ENCODE data around the gene SLC13A4. TPM values are rescaled to one million over a fixed set of nuclear protein-coding genes. Genes with fewer than 3 reads are reported as not detected.

SLC13A4 gene
- total RNA-seq, 1 donor from 2014 or later: not detected

DNA sequence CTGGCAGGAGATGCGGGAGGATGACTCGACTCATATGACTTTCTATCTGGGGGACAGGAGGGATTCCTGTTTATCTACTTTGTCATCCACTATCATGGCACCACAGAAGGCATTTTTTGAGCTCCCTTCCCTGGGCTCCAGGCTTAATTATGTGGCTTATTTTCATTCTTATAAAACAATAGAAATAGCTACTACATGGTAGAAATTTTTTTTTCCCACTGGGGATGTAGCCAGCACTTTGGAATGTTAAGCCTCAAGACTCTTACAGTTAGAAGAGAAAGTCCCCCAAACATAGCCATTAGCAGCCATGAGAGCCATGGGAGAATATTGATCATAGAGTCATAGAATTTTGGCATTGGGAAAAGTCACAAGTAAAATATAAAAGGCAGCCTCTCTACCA is 35.3 kb upstream of the SLC13A4 start:
- H3K27me3 Mint-ChIP-seq (ENCODE audit: low read depth): peaks cover 20% of the 10 kb centered on the region
- no peak overlapping the region for H3K27ac Mint-ChIP-seq
- H3K4me1 Mint-ChIP-seq (ENCODE audit: low read depth): no peaks in the 10 kb centered on the region
- H3K9me3 Mint-ChIP-seq: no peaks in the 10 kb centered on the region
- intact Hi-C loops (cut with micrococcal nuclease): no loop called here
- DNase-seq (ENCODE audit: low spot score): no peak
- no peak overlapping the region for H3K4me3 Mint-ChIP-seq (ENCODE audit: low read depth)
- H3K36me3 Mint-ChIP-seq (ENCODE audit: low read depth): no peaks in the 10 kb centered on the region

DNA sequence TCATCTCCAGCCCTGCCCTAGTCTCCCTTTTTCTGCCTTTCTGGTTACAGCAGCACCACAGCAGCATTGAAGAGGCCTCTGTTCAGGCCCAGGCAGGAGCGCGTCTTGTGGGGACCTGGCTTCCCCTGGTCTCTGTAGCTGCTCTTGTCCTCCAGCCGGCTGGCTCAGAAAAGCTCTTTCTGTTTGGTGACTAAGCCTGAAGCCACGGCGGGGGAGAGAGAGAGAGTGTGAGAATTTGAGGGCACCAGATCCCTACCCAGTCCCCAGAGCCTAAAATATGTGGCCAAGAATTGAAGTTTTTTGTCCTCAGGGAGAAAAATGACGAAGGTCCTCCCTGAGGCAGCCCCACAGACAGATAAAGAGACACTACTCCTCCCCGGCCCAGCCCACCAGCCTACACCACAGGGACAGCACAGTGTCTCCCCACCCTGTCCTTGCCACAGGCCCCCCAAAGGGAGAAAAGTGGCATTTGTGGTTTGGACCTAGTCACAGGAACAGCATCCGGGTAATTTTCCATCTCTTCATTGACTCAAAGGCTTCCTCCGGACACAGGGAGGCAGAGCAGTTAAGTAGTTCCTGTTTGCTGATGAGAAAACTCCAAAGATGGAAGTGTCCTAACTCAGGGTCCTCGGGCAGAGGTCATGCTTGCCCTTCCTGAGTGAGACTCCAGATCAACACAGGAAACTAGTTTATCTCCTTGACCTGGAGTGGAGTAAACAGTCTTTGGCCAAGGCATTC is 33.9 kb upstream of the SLC13A4 start:
- Mint-ChIP-seq H3K27ac (no peak overlapping the region), H3K27me3 (ENCODE audit: low read depth) (peaks cover 17% of the 10 kb centered on the region), H3K36me3 (ENCODE audit: low read depth) (no peaks in the 10 kb centered on the region), H3K9me3 (no peaks in the 10 kb centered on the region), H3K4me3 (ENCODE audit: low read depth) (no peak overlapping the region), H3K4me1 (ENCODE audit: low read depth) (no peaks in the 10 kb centered on the region)
- intact Hi-C loops (cut with micrococcal nuclease): no loop called here
- DNase-seq (ENCODE audit: low spot score): no peak

DNA sequence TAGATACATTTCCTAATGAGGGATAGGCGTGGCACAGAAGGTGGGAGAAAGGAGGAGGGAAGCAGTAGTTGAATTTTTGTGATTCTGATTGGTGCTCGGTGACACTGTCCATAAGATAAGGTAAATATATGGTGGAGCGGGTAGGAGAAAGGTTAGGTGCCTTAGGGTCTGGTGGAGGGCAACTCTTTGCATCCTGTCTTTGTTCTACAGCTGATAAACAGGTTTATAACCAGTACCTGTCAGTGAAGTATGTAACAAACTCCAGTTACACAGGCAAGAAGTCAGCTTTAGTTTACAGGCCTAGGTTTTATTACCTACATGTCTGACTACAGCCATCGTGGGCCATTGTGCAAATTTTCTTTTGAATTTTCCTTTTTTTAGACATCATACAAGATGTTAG is 31.5 kb upstream of the SLC13A4 start:
- intact Hi-C loops (cut with micrococcal nuclease): no loop called here
- H3K4me1 Mint-ChIP-seq (ENCODE audit: low read depth): no peaks in the 10 kb centered on the region
- peaks cover 13% of the 10 kb centered on the region for H3K27me3 Mint-ChIP-seq (ENCODE audit: low read depth)
- no peak for DNase-seq (ENCODE audit: low spot score)
- no peaks in the 10 kb centered on the region for H3K36me3 Mint-ChIP-seq (ENCODE audit: low read depth)
- no peak overlapping the region for H3K4me3 Mint-ChIP-seq (ENCODE audit: low read depth)
- H3K27ac Mint-ChIP-seq: no peak overlapping the region
- no peaks in the 10 kb centered on the region for H3K9me3 Mint-ChIP-seq

DNA sequence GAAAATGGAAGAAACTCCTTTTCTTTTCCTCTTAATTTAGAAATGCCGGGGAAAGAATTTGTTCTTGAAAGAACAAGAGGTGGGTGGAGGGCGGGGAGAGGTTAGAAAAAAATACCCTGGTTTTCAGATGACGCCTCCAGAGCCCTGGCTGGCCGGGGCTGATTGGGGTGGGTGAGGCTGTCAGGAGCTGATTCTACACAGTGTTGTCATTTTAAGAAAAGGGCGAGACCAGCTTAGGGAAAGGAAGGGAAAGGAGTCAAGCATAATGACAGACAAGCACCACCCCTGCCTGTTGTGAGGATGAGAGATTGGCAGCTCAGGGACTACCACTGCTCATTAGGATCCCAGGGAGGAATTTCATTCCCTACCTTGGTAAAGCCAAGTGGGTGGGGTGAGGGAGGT is 30.5 kb upstream of the SLC13A4 start:
- no peak overlapping the region for H3K27ac Mint-ChIP-seq
- no peaks in the 10 kb centered on the region for H3K9me3 Mint-ChIP-seq
- H3K27me3 Mint-ChIP-seq (ENCODE audit: low read depth): peaks cover 10% of the 10 kb centered on the region
- intact Hi-C loops (cut with micrococcal nuclease): no loop called here
- DNase-seq (ENCODE audit: low spot score): no peak
- no peak overlapping the region for H3K4me3 Mint-ChIP-seq (ENCODE audit: low read depth)
- no peaks in the 10 kb centered on the region for H3K36me3 Mint-ChIP-seq (ENCODE audit: low read depth)
- H3K4me1 Mint-ChIP-seq (ENCODE audit: low read depth): no peaks in the 10 kb centered on the region

DNA sequence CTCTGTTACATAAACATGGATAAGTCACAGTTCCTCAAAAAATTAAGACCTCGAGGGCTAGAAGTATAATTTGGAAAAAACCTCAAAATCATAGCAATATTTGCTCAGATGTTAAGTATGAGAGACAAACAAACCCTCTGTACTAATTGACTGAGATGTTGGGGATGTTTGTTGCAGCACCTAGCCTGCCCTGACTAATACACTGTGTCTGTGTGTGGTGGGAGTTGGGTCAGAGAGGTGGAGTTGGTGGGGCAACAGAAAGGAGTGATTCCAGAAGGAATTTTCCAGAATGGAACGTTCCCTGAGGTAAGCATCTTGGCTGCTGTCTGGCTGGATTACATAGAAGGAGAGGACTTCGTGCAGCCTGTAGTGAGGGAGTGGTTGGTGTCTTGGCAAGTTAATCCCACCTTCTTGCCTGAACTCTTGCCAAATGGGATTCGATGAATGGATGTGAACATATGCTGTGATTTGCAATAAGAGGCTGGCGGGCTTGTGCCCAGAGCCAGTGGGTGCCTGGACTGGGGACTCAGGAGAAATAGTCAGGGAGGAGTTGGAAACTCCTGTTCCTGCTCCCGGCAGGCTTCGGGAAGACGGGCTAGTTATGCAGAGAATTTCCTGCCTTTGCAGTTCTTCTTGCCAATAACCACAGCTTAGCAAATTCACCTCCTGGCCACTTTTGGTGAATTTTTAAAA is 29.9 kb upstream of the SLC13A4 start:
- H3K27me3 Mint-ChIP-seq (ENCODE audit: low read depth): peaks cover 10% of the 10 kb centered on the region

DNA sequence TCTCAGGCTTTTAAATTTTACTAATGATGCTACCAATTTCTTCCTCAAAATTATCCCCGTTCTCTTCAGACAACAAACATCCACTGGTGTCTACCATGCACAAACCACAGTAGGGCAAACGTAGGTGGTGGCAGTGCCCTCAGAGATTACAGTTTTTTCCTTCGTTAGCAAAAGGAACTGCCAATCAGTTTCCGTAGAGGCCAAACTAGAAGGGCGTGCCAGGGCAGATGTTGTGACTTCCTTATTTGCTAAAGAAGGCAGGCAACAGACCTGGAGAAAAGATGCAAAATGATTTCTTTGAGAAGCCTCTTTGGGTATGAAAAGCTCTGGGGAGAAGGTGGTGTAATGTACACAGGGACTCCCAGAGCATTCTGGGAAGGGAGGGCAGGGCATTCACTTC is 28.2 kb upstream of the SLC13A4 start:
- no peak for DNase-seq (ENCODE audit: low spot score)
- Mint-ChIP-seq H3K9me3 (no peaks in the 10 kb centered on the region), H3K27me3 (ENCODE audit: low read depth) (peaks cover 10% of the 10 kb centered on the region), H3K4me1 (ENCODE audit: low read depth) (no peaks in the 10 kb centered on the region), H3K27ac (no peak overlapping the region), H3K4me3 (ENCODE audit: low read depth) (no peak overlapping the region), H3K36me3 (ENCODE audit: low read depth) (no peaks in the 10 kb centered on the region)
- intact Hi-C loops (cut with micrococcal nuclease): no loop called here

More for the DNA sequence above, 29.9 kb upstream of the SLC13A4 start:
- intact Hi-C loops (cut with micrococcal nuclease): no loop called here
- no peaks in the 10 kb centered on the region for H3K36me3 Mint-ChIP-seq (ENCODE audit: low read depth)
- H3K9me3 Mint-ChIP-seq: no peaks in the 10 kb centered on the region
- H3K4me1 Mint-ChIP-seq (ENCODE audit: low read depth): no peaks in the 10 kb centered on the region
- DNase-seq (ENCODE audit: low spot score): no peak
- H3K27ac Mint-ChIP-seq: no peak overlapping the region
- no peak overlapping the region for H3K4me3 Mint-ChIP-seq (ENCODE audit: low read depth)

DNA sequence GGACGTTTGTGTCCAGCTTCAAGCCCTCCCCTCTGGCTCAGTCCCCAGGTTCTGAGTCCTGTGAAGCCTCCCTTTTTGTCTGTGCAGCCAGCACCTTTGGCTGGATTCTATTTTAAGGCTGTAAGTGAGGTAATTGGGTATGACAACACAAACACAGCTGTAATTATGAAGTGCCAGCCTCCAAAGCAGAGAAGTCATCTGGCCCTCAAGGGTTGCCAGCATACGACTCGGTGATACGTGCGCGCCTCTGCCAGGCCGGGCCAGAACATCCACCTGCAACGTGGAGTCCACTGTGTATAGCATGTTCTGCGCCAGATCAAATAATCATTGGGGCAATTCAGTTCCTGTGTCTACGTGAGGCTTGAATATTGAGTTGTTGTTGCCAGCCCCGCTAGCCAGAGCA is 27.4 kb upstream of the SLC13A4 start:
- Mint-ChIP-seq H3K9me3 (no peaks in the 10 kb centered on the region), H3K27me3 (ENCODE audit: low read depth) (peaks cover 10% of the 10 kb centered on the region), H3K4me1 (ENCODE audit: low read depth) (no peaks in the 10 kb centered on the region), H3K36me3 (ENCODE audit: low read depth) (no peaks in the 10 kb centered on the region), H3K27ac (no peak overlapping the region), H3K4me3 (ENCODE audit: low read depth) (no peak overlapping the region)
- no peak for DNase-seq (ENCODE audit: low spot score)
- intact Hi-C loops (cut with micrococcal nuclease): no loop called here

DNA sequence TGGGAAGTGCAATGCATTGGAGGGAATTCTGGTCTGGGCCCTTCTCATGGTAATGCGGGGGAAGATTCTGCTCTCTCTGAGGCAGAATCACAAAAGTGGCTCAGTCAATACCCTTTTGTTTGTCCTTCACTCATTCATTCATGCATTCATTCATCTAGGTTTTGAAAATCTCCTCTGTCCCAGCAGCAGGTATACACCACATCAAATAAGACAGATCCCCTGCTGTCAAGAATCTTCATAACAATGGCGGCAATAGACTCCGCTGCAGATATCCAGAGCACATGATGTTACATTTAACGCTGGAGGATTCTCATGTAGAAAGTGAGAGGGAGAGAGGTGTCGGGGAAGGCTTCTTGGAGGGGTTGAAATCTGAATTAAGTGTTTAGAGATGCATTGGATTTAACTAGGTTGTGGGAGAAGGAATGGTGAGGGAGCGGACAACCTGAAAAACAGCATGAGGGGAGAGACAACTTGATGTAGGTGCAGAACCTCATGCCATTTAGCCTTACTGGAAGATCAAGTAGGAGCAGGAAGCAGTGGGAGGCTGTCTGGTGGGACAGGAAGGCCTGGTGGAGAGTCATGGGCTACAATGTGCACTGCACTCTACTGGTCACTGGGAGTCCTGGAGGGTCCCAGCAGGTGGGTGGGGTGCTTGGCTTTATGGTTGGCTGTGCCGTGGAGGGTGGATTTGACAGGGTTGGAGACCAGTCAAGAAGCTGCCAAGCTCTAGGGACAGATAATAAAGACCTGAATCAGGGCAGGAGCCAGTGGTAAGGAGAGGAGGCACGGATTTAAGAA is 25.8 kb upstream of the SLC13A4 start:
- Mint-ChIP-seq H3K36me3 (ENCODE audit: low read depth) (no peaks in the 10 kb centered on the region), H3K9me3 (no peaks in the 10 kb centered on the region), H3K27ac (no peak overlapping the region), H3K27me3 (ENCODE audit: low read depth) (peaks cover 3% of the 10 kb centered on the region), H3K4me1 (ENCODE audit: low read depth) (no peaks in the 10 kb centered on the region), H3K4me3 (ENCODE audit: low read depth) (no peak overlapping the region)
- intact Hi-C loops (cut with micrococcal nuclease): no loop called here
- DNase-seq (ENCODE audit: low spot score): no peak

DNA sequence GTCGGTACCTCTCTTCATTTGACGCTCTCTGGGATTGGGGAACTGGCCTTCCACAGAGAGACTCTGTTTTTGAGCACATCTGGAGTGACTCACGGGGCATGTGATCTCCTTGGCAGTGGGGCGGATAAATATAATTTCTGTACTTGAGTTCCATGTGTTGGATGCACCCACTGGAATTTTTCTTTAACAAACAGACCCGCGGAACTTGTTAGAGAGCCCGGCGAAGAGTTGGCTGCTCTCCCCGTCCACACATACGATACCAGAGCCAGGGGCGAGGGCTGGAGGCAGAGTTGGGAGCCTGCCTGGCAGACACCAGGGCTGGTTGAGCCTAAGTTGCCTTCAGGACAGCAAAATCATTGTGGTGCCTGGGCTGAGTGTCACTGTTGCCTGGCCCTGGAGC is 20.8 kb upstream of the SLC13A4 start, which contains the start of gene FAM180A:
Gene FAM180A (minus strand): TSS at position 44 of the 400 bp plus-strand sequence. CDS start 233 bp downstream, outside the sequence.
- intact Hi-C loops (cut with micrococcal nuclease): no loop called here
- Mint-ChIP-seq H3K9me3 (no peaks in the 10 kb centered on the region), H3K4me3 (ENCODE audit: low read depth) (no peak within 1 kb of the TSS), H3K4me1 (ENCODE audit: low read depth) (no peaks in the 10 kb centered on the region), H3K27ac (no peak within 1 kb of the TSS), H3K27me3 (ENCODE audit: low read depth) (peaks cover 3% of the 10 kb centered on the region), H3K36me3 (ENCODE audit: low read depth) (no peaks in the 10 kb centered on the region)
- no peak for DNase-seq (ENCODE audit: low spot score)

DNA sequence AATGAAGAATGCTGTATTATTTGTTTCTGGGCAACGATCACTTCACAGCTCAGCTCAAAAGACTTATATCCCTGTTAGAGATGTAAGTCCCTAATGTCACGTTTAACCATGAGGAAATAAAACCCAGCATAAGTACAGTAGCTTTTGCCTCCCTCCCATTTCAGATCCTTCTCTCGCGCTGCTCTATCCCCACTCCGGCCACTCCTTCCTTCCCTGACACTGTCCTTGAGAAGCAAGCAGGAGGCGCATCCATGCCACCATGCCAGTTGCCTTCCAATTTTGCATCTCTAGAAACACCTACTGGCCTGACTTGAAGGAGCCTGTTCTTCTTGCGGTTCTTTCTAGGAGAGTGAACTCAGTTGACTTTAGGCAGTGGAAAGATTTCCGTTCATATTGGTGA is 19.4 kb upstream of the SLC13A4 start:
- Mint-ChIP-seq H3K27ac (no peak overlapping the region), H3K9me3 (no peaks in the 10 kb centered on the region), H3K4me3 (ENCODE audit: low read depth) (no peak overlapping the region), H3K36me3 (ENCODE audit: low read depth) (no peaks in the 10 kb centered on the region), H3K4me1 (ENCODE audit: low read depth) (no peaks in the 10 kb centered on the region), H3K27me3 (ENCODE audit: low read depth) (peaks cover 3% of the 10 kb centered on the region)
- intact Hi-C loops (cut with micrococcal nuclease): no loop called here
- no peak for DNase-seq (ENCODE audit: low spot score)

DNA sequence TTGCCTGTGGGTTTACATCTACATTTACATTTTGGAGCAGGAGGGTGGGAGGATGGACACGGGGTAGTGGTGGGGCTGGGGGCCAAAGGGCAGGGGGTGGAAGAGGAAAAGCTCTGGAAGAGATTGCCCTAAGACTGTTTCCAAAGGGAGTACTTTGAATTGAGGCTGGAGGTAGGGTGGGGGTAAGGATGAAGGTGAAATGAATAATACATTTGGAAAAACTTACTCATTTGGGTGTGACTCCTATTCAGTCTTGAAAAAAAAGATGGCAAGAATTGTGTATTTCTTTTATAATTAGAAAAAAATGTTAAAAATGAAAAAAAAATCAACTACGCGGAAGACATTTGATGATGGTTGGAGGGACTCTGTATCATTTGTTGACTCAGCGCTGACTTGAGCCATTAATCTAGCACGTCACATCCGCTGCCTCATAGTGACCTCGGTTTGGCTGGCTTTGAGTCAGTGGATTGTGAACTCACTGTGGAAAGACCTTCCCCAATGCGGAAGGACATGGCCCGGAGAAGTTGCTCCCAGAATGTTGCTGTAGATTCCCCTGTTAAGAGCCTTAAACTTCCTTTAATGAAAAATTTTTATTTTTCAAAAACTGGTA is 17.8 kb upstream of the SLC13A4 start:
- no peak overlapping the region for H3K4me3 Mint-ChIP-seq (ENCODE audit: low read depth)
- H3K4me1 Mint-ChIP-seq (ENCODE audit: low read depth): no peaks in the 10 kb centered on the region
- peaks cover 3% of the 10 kb centered on the region for H3K27me3 Mint-ChIP-seq (ENCODE audit: low read depth)
- no peaks in the 10 kb centered on the region for H3K9me3 Mint-ChIP-seq
- no peak overlapping the region for H3K27ac Mint-ChIP-seq
- H3K36me3 Mint-ChIP-seq (ENCODE audit: low read depth): no peaks in the 10 kb centered on the region
- intact Hi-C loops (cut with micrococcal nuclease): no loop called here
- no peak for DNase-seq (ENCODE audit: low spot score)

DNA sequence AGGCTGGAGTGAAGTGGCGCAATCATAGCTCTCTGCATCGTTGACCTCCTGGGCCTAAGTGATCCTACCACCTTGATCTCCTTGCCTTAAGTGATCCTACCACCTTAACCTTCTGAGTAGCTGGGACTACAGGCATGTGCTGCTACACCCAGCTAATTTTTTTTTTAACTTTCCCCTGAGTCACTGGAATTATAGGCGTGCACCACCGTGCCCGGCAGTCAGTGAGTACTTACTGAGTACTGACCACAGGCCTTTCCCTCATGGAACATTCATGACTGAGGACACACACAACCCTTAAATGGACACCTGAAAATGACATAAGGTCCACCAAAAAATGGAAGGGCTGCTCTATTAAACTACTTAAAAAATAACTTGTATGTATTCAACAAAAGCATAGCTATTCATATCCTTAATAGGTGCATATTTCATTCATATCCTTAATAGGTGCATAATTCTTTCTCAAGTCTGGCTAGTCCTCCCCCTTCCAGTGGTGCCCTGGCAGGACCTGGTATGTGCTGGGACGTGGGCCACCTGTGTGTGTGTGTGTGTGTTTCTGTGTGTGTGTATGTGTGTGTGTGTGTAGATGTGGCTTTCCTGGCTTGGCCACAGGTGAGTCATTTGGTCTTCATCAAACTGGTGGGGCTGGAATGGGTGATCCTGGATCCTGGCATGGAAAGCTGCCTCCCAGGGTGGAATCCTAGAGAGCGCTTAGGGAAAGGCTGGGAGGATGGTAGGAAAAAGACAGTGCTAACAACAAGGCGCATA is 17.1 kb upstream of the SLC13A4 start:
- peaks cover 3% of the 10 kb centered on the region for H3K27me3 Mint-ChIP-seq (ENCODE audit: low read depth)
- DNase-seq (ENCODE audit: low spot score): no peak
- no peak overlapping the region for H3K27ac Mint-ChIP-seq
- no peaks in the 10 kb centered on the region for H3K9me3 Mint-ChIP-seq
- H3K36me3 Mint-ChIP-seq (ENCODE audit: low read depth): no peaks in the 10 kb centered on the region
- no peak overlapping the region for H3K4me3 Mint-ChIP-seq (ENCODE audit: low read depth)
- intact Hi-C loops (cut with micrococcal nuclease): no loop called here
- no peaks in the 10 kb centered on the region for H3K4me1 Mint-ChIP-seq (ENCODE audit: low read depth)
